HepG2 (cell line): ENCODE measurements around the gene ETV2.

ENCODE experiments used
- CHD2 ChIP-seq: IDR thresholded peaks from 2 replicates; pipeline ENCODE4 v1.6.1; 2011; ENCODE audit warnings: low read depth, low read length, improper control_type of control experiment
- ETV6 ChIP-seq: sonication (generic); formaldehyde crosslinking; conservative IDR thresholded peaks from 2 replicates; pipeline ENCODE4 v1.4.0; 2020; ENCODE audit warnings: missing genetic modification reagents
- HOXA3 ChIP-seq: sonication (generic); formaldehyde crosslinking; IDR thresholded peaks from 2 replicates; pipeline ENCODE4 v1.5.0; 2020; ENCODE audit warnings: missing genetic modification reagents
- NFYB ChIP-seq: sonication (generic); formaldehyde crosslinking; IDR thresholded peaks from 2 replicates; pipeline ENCODE4 v1.4.0; 2020; ENCODE audit warnings: missing genetic modification reagents
- ZBTB1 ChIP-seq: sonication (generic); formaldehyde crosslinking; IDR thresholded peaks from 2 replicates; pipeline ENCODE4 v1.4.0; 2020; ENCODE audit warnings: missing genetic modification reagents, borderline replicate concordance

DNA sequence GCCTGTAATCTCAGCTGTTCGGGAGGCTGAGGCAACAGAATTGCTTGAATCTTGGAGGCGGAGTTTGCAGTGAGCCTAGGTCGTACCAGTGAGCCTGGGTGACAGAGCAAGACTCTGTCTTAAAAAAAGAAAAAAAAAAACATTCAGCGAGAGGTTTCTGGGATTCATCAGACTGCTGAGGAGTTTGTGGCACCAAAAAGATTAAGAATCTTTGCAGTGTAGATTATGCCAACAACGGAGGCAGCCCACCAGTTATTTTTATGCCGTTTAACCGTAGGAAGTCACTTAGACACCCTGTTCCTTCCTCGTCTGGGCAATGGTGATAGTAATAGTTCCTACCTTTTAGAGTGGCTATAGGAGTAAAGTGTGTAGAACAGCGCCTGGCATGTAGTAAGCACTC lies 9.0 kb downstream of the ETV2 start:
- TF ChIP-seq NFYB, result no peak
- TF ChIP-seq ZBTB1 (CRISPR knock-in tag), result no peak
- TF ChIP-seq HOXA3 (CRISPR knock-in tag), result no peak
- TF ChIP-seq CHD2, result no peak
- no peak for TF ChIP-seq ETV6 (CRISPR knock-in tag)
